Measurements from ENCODE around the gene RAPSN. TPM values are rescaled to one million over a fixed set of nuclear protein-coding genes. Genes with fewer than 3 reads are reported as not detected.

RAPSN gene
- total RNA-seq, 2 donors from 2014 or later = 0.33 to 0.69 TPM

DNA sequence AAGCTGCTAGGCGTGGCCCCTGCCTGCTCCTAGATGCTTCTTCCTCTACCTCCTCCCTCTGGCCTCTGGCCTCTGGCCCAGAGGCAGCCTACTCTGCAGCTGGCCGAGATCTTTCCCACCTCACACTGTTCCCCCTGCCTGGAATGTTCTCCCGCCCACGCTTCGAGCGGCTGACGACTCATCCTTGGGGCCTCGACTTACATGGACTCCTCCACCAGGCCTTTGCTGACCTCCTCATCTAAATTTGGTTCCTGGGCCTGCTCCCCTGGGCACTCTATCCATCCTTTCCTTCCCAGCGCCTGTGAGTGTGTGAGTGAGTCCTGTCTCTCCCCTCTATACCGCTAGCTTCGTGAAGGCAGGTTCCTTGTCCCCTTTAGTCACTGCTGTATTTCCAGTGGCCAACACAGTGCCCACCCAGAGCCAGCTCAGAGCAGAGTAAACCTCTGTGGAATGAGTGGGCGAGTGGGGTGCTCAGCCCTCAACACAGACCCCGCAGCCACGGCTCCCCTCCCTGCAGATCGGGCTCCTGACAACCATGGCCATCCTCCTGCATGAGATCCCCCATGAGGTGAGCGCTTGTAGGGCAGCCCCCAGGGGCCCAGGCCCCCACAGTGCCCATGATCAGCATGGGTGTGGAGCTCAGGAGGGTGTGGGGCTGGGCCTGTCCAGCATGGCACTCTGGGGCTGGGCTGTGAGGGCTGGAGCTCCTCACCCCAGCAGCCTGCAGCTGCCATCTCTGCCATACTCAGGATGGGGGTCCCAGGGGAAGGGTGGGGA is 34.8 kb downstream of the RAPSN start:
- intact Hi-C loops (cut with DNase I) = loop anchor here in 1 of 2 donors (5.0 kb wide), 1 partner anchor 42 kb away; no protein-coding TSS in a partner anchor
- peak; percentile 86 for DNase-seq (ENCODE audit: low spot score)

DNA sequence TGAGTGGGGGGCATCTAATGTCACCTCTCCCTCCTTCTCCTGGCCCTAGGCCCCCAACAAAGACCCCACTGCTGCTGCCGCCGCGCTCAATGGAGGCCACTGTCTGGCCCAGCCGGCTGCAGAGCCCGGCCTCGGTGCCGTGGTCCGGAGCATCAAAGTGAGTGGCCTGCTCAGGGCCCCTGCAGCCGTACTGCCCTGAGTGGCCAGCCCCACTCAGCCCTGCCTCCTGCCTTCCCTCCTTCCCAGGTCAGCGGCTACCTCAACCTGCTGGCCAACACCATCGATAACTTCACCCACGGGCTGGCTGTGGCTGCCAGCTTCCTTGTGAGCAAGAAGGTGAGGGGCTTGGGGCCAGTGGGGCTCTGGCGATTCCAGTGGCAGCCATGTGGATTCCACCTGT is 35.6 kb downstream of the RAPSN start:
- no peak for DNase-seq (ENCODE audit: low spot score)
- intact Hi-C loops (cut with DNase I) = loop anchor here in 1 of 2 donors (5.0 kb wide), 1 partner anchor 41 kb away; no protein-coding TSS in a partner anchor

DNA sequence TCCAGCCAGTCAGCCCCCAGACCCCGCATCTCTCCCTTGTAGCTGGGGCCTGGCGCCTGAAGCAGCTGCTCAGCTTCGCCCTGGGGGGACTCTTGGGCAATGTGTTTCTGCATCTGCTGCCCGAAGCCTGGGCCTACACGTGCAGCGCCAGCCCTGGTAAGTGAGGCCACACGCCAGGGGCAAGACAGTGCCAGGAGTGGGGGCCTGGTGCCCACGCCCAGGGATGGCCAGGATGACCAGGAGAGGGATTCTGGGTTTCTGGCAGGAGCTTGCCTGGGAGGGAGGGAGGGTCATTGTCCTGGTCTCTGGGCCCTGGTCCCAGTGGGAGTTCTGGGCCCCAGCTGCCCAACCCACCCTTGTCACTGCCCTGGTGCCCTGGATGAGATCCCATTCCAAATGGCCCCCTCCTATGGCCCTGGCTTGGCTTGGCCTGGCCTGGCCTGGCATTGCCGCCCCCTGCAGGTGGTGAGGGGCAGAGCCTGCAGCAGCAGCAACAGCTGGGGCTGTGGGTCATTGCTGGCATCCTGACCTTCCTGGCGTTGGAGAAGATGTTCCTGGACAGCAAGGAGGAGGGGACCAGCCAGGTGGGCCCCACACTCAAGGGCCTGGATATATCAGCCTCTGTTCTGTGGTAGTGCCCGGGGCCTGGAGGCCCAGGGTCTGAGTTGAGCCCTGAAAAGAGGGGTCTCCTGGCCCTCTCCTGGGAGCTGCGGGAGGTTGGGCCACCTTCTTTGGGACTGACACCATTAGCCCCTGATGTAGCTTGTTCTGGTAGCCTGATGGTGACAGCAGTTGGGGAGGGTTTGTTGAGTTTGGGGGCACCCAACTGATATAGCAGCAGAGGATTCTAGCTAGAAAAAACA is 36.8 kb downstream of the RAPSN start:
- DNase-seq (ENCODE audit: low spot score) = no peak
- intact Hi-C loops (cut with DNase I) = loop anchor here in 1 of 2 donors (5.0 kb wide), 1 partner anchor 40 kb away; no protein-coding TSS in a partner anchor

GRCh38 chr11:47410370-47411264 is 38.3 kb downstream of the RAPSN start:
- intact Hi-C loops (cut with DNase I) = loop anchor here in 1 of 2 donors (5.0 kb wide), 1 partner anchor 38 kb away; no protein-coding TSS in a partner anchor
- DNase-seq (ENCODE audit: low spot score) = no peak

- intact Hi-C loops (cut with DNase I) = loop anchor here in 1 of 2 donors (5.0 kb wide), 1 partner anchor 37 kb away; no protein-coding TSS in a partner anchor
These were observed 39.2 kb downstream of the RAPSN start for GRCh38 chr11:47409440-47410369.

DNA sequence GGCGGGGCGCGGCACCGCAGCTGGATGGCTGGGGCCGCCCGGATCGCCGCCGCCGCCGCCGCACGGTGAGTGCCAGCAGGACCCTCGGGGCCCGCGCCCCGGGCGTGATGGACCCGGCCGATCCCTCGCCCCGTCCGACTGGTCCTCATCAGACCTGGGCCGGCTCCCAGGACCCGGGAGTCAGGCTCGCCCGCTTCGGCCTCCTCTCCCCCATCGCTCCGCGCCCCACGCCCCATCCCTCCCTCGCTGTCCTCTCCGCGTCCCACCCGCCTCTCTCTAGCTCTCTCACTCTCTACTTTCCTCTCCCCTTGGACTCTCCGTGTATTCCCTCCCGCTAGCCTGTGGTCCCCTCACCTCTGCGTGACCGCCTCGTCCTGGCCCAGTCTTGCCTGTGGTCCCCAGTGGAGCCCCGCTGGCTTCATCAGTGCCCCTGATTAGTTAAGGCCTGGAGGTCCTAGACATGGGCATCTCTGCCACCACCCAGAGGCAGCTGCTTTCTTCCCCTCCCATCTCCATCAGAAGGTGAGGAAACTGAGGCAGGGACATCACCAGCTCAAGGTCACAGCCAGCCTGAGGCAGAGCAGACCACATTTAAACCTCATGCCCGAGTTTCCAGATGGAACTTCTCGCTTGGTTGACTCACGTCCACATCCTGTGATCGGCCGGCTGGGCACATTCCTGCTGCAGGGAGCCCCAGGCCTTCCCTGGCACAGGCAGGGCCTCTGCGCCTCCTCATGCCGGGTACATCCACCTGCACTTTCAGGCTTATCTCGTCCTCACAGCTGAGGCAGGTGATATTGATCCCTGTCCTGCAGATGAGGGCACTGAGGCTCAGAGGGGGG is 40.1 kb downstream of the RAPSN start:
- intact Hi-C loops (cut with DNase I) = no loop called here
- DNase-seq (ENCODE audit: low spot score) = peak; percentile 91

More at GRCh38 chr11:47409440-47410369, 39.2 kb downstream of the RAPSN start:
- peak; percentile 73 for DNase-seq (ENCODE audit: low spot score)

GRCh38 chr11:47407746-47408590 is 41.0 kb downstream of the RAPSN start, which contains the start of gene SLC39A13:
SLC39A13 (plus strand) TSS chr11:47408590; CDS start chr11:47410095, 1,505 bp downstream.
- intact Hi-C loops (cut with DNase I) = no loop called here
- DNase-seq (ENCODE audit: low spot score) = peak; percentile 99

GRCh38 chr11:47406896-47407745 is 41.8 kb downstream of the RAPSN start:
- DNase-seq (ENCODE audit: low spot score) = no peak
- intact Hi-C loops (cut with DNase I) = no loop called here

DNA sequence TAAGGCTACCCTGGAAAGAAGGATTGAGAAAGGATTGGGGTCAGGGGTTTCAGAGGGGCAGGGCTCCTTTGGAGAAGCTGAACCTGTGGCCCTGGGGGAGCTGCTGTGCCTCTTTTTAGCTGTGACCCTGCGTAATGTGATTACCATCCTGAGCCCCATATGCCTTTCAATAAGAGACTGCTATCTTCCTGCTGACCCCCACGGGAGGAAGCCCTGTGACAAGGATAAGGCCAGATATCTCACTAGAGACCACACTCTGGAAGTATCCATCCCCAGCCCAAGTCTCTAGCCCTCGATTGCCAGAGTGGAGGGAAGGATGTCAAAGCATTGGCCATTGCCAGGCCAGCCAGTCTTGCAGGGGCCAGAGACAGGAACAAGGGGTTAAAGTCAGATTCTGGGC is 45.4 kb downstream of the RAPSN start:
- DNase-seq (ENCODE audit: low spot score) = no peak
- intact Hi-C loops (cut with DNase I) = no loop called here

GRCh38 chr11:47403135-47403534 is 45.8 kb downstream of the RAPSN start:
- intact Hi-C loops (cut with DNase I) = no loop called here
- no peak for DNase-seq (ENCODE audit: low spot score)

DNA sequence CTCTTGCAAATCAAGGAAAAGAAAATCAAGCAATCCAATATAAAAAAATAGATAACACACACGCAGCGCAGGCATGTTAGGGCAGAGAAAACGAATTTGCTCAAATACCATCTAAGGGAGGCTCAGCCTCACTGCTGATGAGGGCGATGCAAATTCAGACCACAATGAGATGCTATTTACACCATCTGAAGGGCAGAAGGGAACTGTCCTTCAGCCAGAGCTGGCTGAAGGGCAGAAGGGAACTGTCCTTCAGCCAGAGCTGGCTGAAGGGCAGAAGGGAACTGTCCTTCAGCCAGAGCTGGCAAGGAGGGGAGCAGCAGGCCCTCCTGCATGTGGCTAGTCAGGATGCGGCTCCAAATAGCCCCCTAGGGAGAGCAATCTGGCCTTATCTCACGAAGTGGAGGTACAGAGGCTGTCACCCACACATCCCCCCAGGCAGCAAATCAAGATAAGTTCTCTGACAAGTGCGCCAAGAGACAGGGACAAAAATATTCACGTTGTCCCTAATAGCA is 48.1 kb downstream of the RAPSN start:
- DNase-seq (ENCODE audit: low spot score) = no peak
- intact Hi-C loops (cut with DNase I) = no loop called here

- DNase-seq (ENCODE audit: low spot score) = no peak
- intact Hi-C loops (cut with DNase I) = no loop called here
These were observed 48.8 kb downstream of the RAPSN start for GRCh38 chr11:47399860-47400767.

- DNase-seq (ENCODE audit: low spot score) = no peak
- intact Hi-C loops (cut with DNase I) = no loop called here
These were observed 50.4 kb downstream of the RAPSN start for GRCh38 chr11:47398551-47398950.

- no peak for DNase-seq (ENCODE audit: low spot score)
- intact Hi-C loops (cut with DNase I) = no loop called here
These were observed 50.9 kb downstream of the RAPSN start for GRCh38 chr11:47398011-47398410.

Measured in posterior vena cava (tissue), 2 donors.